ENCODE results near the gene WEE2.

Gene WEE2

GRCh38 chr7:141698247-141699015, 9.7 kb upstream of the WEE2 start:
- in situ Hi-C loops (cut with MboI; ENCODE audit: low sequenced_read_pairs) = no loop called here
- H3K9me3 ChIP-seq = no peaks in the 10 kb centered on the region
- H3K36me3 ChIP-seq (replicated peaks) = no peaks in the 10 kb centered on the region
- no peak for DNase-seq (ENCODE audit: low spot score in 2 of 2)
- H3K4me1 ChIP-seq = peaks cover 6% of the 10 kb centered on the region
- no peaks in the 10 kb centered on the region for H3K27me3 ChIP-seq (ENCODE audit: low read depth)
- no peak overlapping the region for H3K4me3 ChIP-seq

- DNase-seq (ENCODE audit: low spot score in 2 of 2) = no peak
- H3K4me3 ChIP-seq = no peak overlapping the region
- no peaks in the 10 kb centered on the region for H3K27me3 ChIP-seq (ENCODE audit: low read depth)
- H3K36me3 ChIP-seq (replicated peaks) = no peaks in the 10 kb centered on the region
- H3K4me1 ChIP-seq = peaks cover 16% of the 10 kb centered on the region
- in situ Hi-C loops (cut with MboI; ENCODE audit: low sequenced_read_pairs) = no loop called here
- H3K9me3 ChIP-seq = no peaks in the 10 kb centered on the region
Measured at GRCh38 chr7:141699860-141700259, 8.3 kb upstream of the WEE2 start.

- Histone ChIP-seq H3K9me3 (no peaks in the 10 kb centered on the region), H3K4me1 (peaks cover 16% of the 10 kb centered on the region), H3K4me3 (peak overlapping the region; percentile 48; the same call in 1 of the 2 replicates), H3K36me3 (replicated peaks) (no peaks in the 10 kb centered on the region), H3K27me3 (ENCODE audit: low read depth) (no peaks in the 10 kb centered on the region)
- in situ Hi-C loops (cut with MboI; ENCODE audit: low sequenced_read_pairs) = no loop called here
- no peak for DNase-seq (ENCODE audit: low spot score in 2 of 2)
Measured at GRCh38 chr7:141700296-141700847, 7.8 kb upstream of the WEE2 start.

DNA sequence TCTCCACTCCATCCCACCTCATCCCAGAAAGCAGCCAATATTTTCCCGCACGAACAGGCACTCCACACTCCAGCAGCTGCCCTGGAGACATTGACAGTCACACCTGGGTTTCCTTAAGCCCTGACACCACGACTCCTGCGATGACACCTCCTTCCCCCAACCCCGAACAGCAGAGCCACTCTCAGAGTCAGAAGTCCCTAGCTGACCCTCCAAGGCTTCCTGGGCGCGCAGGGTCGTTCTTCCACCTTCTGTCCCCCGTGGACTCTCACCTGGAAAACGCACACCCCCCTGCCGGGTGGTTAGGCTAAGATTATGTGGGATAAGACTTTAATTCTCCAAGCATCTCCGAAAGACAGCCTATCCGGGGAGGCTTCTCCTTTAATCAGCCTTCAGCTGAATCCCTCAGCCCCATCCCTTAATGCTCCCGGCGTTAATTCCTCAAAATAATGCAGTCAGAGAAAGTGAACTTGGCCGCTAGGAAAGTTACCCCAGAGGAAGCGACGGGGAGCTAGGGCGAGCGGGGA, 7.2 kb upstream of the WEE2 start:
- Histone ChIP-seq H3K4me3 (peak overlapping the region; percentile 48), H3K4me1 (peaks cover 16% of the 10 kb centered on the region)

GRCh38 chr7:141701489-141702046, 6.6 kb upstream of the WEE2 start:
- no peaks in the 10 kb centered on the region for H3K36me3 ChIP-seq (replicated peaks)
- DNase-seq (ENCODE audit: low spot score in 2 of 2) = peak; percentile 18 to 70
- no peaks in the 10 kb centered on the region for H3K27me3 ChIP-seq (ENCODE audit: low read depth)
- no peaks in the 10 kb centered on the region for H3K9me3 ChIP-seq
- peaks cover 16% of the 10 kb centered on the region for H3K4me1 ChIP-seq
- in situ Hi-C loops (cut with MboI; ENCODE audit: low sequenced_read_pairs) = no loop called here
- H3K4me3 ChIP-seq = peak overlapping the region; percentile 48

More for the DNA sequence above, 7.2 kb upstream of the WEE2 start:
- Histone ChIP-seq H3K36me3 (replicated peaks) (no peaks in the 10 kb centered on the region), H3K27me3 (ENCODE audit: low read depth) (no peaks in the 10 kb centered on the region), H3K9me3 (no peaks in the 10 kb centered on the region)
- in situ Hi-C loops (cut with MboI; ENCODE audit: low sequenced_read_pairs) = no loop called here
- DNase-seq (ENCODE audit: low spot score in 2 of 2) = peak in 1 of 2 experiments; percentile 24

GRCh38 chr7:141702047-141702567, 6.0 kb upstream of the WEE2 start, which contains the start of gene DENND11:
DENND11 (minus strand) TSS chr7:141702166; CDS start chr7:141702153, 13 bp downstream.
- DNase-seq (ENCODE audit: low spot score in 2 of 2) = peak; percentile 32 to 58
- Histone ChIP-seq H3K4me3 (peak within 1 kb of the TSS; percentile 48), H3K9me3 (no peaks in the 10 kb centered on the region), H3K27me3 (ENCODE audit: low read depth) (no peaks in the 10 kb centered on the region), H3K36me3 (replicated peaks) (no peaks in the 10 kb centered on the region), H3K4me1 (peaks cover 16% of the 10 kb centered on the region)
- in situ Hi-C loops (cut with MboI; ENCODE audit: low sequenced_read_pairs) = no loop called here

DNA sequence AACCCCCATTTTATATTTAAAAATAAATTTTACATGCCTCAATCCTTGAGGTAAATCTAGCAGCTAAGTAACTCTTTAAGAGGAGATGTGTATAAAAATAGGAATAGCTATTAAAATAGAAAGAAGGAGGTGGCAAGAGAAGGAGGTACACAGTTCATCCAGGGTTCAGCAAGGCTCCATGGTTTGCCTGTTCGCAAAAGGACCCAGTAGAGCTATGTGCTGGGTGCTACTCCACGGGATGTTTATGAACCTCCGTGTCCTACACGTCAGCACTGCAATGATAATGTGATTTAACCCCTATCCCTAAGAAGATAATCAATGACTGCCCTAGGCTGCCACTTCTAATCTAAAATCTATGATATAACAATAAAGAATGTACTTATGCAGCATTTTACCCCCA, 5.3 kb upstream of the WEE2 start:
- Histone ChIP-seq H3K4me3 (no peak overlapping the region), H3K36me3 (replicated peaks) (no peaks in the 10 kb centered on the region), H3K27me3 (ENCODE audit: low read depth) (no peaks in the 10 kb centered on the region), H3K4me1 (peaks cover 16% of the 10 kb centered on the region), H3K9me3 (no peaks in the 10 kb centered on the region)
- in situ Hi-C loops (cut with MboI; ENCODE audit: low sequenced_read_pairs) = no loop called here
- DNase-seq (ENCODE audit: low spot score in 2 of 2) = no peak

DNA sequence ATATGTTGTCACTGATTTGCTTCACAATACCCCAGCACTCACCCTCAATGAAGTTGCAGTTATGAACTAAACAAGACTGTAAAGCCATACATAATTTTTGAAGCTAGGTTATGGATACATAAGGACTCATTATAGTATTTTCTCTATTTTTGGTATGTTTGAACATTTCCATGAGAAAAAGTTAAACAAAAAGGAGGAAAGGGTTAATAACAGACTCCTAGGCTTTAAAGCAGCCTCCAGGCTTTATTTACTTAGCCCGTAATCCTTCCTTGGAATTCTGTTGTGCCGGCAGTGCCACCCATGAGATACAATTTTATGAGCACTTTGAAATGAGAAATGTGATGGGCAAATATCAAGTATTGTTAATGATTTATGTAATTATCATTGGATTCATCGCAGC, 4.0 kb upstream of the WEE2 start:
- Histone ChIP-seq H3K4me3 (no peak overlapping the region), H3K36me3 (replicated peaks) (no peaks in the 10 kb centered on the region), H3K27me3 (ENCODE audit: low read depth) (no peaks in the 10 kb centered on the region), H3K9me3 (no peaks in the 10 kb centered on the region), H3K4me1 (peaks cover 16% of the 10 kb centered on the region)
- in situ Hi-C loops (cut with MboI; ENCODE audit: low sequenced_read_pairs) = no loop called here
- DNase-seq (ENCODE audit: low spot score in 2 of 2) = peak; percentile 21 to 66

DNA sequence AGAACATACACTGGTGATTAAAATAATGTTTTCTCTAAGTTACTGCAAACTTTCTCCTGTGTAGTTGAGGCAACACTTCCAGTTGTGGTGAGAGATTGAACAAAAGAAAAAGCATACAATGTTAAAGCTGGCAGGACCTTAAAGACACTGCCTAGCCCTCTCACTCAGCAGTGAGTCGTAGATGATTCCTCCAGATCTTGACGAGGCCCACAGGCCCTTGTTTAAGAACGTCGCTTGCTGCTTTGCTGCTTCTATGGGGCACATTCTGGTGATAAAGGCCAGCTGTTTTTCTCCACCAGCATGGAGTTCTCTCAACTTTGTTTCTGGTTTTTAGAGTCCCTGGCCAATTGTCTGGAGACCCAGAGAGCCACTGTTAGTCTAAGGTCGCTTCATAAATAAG, 3.4 kb upstream of the WEE2 start:
- DNase-seq (ENCODE audit: low spot score in 2 of 2) = no peak
- Histone ChIP-seq H3K36me3 (replicated peaks) (no peaks in the 10 kb centered on the region), H3K4me1 (peaks cover 16% of the 10 kb centered on the region), H3K4me3 (no peak overlapping the region), H3K9me3 (no peaks in the 10 kb centered on the region), H3K27me3 (ENCODE audit: low read depth) (no peaks in the 10 kb centered on the region)
- in situ Hi-C loops (cut with MboI; ENCODE audit: low sequenced_read_pairs) = no loop called here

DNA sequence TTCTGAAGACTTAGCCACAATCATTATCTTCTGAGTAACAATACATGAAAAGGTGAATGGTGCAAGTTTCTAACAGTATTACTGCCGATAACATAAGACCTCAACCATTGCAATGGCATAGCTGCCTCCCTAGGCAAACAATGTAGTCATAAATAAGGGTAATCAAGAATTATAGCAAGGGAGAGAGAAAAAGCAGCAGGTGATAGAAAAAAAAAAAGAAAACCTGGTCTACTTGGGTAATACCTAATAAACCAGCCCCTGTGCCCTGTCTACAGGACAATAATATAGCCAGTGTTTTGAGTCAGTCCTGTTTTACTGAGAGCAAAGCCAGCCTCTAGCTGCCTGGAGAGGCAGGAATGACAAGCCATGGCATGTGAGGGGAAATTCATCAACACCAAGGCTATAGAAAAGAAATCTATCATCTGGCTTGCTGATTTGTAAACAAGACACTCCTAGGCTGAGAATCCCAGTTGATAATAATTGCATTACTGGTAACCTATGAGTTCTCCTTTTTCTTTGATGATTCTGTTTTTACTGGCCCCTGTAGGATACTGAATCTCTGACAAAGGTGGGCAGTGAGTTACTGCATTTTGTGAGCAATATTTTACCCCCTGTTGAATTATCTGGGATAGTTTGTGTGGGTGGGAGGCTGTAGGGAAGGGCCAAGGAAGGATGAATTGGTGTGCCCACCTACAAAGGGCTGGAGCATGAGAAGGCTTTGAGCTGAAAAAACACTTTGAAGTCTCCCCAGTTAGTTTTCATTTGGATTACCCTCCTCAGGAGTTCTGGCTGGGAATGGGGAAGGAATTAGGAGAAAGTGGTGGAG, 1.7 kb upstream of the WEE2 start:
- Histone ChIP-seq H3K27me3 (ENCODE audit: low read depth) (no peaks in the 10 kb centered on the region), H3K36me3 (replicated peaks) (no peaks in the 10 kb centered on the region), H3K4me1 (peaks cover 11% of the 10 kb centered on the region), H3K9me3 (no peaks in the 10 kb centered on the region), H3K4me3 (no peak overlapping the region)
- no peak for DNase-seq (ENCODE audit: low spot score in 2 of 2)
- in situ Hi-C loops (cut with MboI; ENCODE audit: low sequenced_read_pairs) = no loop called here

DNA sequence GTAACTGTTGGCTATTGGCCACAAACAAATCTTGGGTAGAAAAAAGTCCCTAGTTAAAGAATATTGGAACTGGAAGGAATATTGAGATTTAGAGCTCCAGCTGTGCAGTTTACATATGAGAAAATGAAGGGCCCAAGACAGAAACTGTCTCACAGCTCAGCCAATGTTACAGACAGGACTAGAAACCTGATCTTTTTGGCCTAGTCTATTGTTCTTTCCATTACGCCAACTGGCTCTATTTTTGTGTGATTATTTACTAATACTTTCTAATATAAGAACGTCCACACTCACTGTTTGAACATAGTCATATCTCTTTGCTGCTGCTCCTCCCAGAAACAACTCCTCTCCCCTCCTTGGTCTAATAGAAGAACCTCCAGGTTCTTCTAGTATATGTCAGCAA, 1.2 kb downstream of the WEE2 start:
- DNase-seq (ENCODE audit: low spot score in 2 of 2) = no peak
- in situ Hi-C loops (cut with MboI; ENCODE audit: low sequenced_read_pairs) = no loop called here
- H3K4me1 ChIP-seq = peaks cover 6% of the 10 kb centered on the region
- H3K36me3 ChIP-seq (replicated peaks) = no peaks in the 10 kb centered on the region
- H3K27me3 ChIP-seq (ENCODE audit: low read depth) = no peaks in the 10 kb centered on the region
- no peaks in the 10 kb centered on the region for H3K9me3 ChIP-seq
- no peak overlapping the region for H3K4me3 ChIP-seq

DNA sequence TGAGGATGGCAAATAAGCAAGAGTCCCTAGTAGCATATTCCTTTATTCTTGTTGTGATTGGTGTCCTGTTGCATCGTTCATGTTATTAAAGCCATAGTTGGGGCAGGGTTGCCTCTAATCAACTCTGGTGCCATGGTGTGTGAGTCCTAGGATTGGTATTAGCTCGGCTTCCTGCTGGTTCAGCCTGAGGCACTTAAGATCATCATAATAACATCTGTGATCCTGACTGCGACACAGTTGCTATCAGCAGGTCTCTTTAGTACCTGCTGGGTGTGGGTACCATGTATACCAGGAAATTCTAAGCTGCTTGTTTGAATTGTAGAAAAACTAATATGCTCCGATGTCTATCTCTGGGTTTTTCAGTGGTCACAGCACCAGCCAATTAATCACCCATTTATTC, 1.6 kb downstream of the WEE2 start:
- H3K36me3 ChIP-seq (replicated peaks) = no peaks in the 10 kb centered on the region
- no peak overlapping the region for H3K4me3 ChIP-seq
- in situ Hi-C loops (cut with MboI; ENCODE audit: low sequenced_read_pairs) = no loop called here
- peaks cover 2% of the 10 kb centered on the region; the same call in 1 of the 2 replicates for H3K4me1 ChIP-seq
- H3K9me3 ChIP-seq = no peaks in the 10 kb centered on the region
- no peak for DNase-seq (ENCODE audit: low spot score in 2 of 2)
- no peaks in the 10 kb centered on the region for H3K27me3 ChIP-seq (ENCODE audit: low read depth)

DNA sequence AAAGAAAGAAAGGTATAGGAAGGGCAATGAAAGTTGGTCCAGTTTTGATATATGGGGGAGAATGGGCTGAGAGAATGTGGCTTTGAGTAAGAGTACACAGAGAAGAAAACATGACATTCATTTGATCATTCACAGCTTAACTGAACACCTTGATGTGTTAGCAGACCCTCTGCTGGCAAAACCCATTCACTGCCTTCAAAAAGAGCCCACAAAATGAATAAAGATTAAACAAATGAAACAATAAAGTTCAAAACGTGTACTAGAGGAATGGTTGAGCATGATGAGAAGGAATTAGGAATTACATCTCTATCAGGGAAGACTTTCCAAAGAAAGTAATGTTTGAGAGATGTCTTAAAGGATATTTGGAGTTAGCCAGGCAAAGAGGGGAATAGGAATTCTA, 2.1 kb downstream of the WEE2 start:
- H3K9me3 ChIP-seq = no peaks in the 10 kb centered on the region
- no peaks in the 10 kb centered on the region for H3K27me3 ChIP-seq (ENCODE audit: low read depth)
- no peaks in the 10 kb centered on the region for H3K4me1 ChIP-seq
- in situ Hi-C loops (cut with MboI; ENCODE audit: low sequenced_read_pairs) = no loop called here
- H3K4me3 ChIP-seq = no peak overlapping the region
- H3K36me3 ChIP-seq (replicated peaks) = no peaks in the 10 kb centered on the region
- DNase-seq (ENCODE audit: low spot score in 2 of 2) = no peak

Data from HAP-1 (cell line).